ENCODE data around the gene EXOC3L1. TPM values are rescaled to one million over a fixed set of nuclear protein-coding genes. Genes with fewer than 3 reads are reported as not detected.
A peak's percentile ranks its signal among the peaks of the same experiment; 100 is the strongest.

EXOC3L1 gene
- total and polyA plus RNA-seq, 12 donors, result 1.8 to 8.8 (median 3.2) TPM

GRCh38 chr16:67201411-67202345, 11.7 kb upstream of the EXOC3L1 start:
- Histone ChIP-seq H3K36me3 (peaks cover 0 to 78% (median 18%) of the 10 kb centered on the region in 9 donors), H3K4me3 (no peak overlapping the region), H3K27me3 (no peaks in the 10 kb centered on the region), H3K4me1 (peaks cover 0 to 24% (median 11%) of the 10 kb centered on the region in 9 donors), H3K9me3 (no peaks in the 10 kb centered on the region), H3K27ac (no peak overlapping the region)
- no peak for TF ChIP-seq CTCF (IDR thresholded peaks at IDR 0.05)
- no peak for DNase-seq
- intact Hi-C loops (cut with DNase I), result no loop called here
- no peak for ATAC-seq
- WGBS, 2 donors, result 94% methylated on average over 40 of the region's 40 CpGs

DNA sequence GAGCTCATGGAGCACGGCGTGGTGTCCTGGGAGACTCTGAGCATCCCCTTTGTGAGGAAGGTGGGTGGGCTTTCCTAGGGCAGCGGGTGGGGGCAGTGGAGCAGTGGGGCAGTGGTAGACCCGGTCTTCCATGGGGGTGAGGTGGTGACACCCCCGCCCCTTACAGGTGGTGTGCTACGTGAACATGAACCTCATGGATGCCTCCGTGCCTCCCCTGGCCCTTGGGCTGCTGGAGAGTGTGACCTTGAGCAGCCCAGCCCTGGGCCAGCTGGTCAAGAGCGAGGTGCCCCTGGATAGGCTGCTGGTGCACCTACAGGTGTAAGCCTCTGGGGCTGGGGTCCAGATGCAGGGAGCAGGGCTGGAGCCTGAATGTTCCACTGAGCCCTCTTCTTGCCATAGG, 10.6 kb upstream of the EXOC3L1 start:
- no peak overlapping the region for H3K4me3 ChIP-seq
- no peaks in the 10 kb centered on the region for H3K9me3 ChIP-seq
- DNase-seq (no peak), ATAC-seq (no peak)
- H3K4me1 ChIP-seq, result peaks cover 0 to 28% (median 11%) of the 10 kb centered on the region in 9 donors
- no peaks in the 10 kb centered on the region for H3K27me3 ChIP-seq
- WGBS, 2 donors, result 87 to 94% methylated on average over 8 of the region's 8 CpGs
- intact Hi-C loops (cut with DNase I), result no loop called here
- peaks cover 3 to 87% (median 30%) of the 10 kb centered on the region in 9 donors for H3K36me3 ChIP-seq
- no peak overlapping the region for H3K27ac ChIP-seq
- no peak for TF ChIP-seq CTCF (IDR thresholded peaks at IDR 0.05)

DNA sequence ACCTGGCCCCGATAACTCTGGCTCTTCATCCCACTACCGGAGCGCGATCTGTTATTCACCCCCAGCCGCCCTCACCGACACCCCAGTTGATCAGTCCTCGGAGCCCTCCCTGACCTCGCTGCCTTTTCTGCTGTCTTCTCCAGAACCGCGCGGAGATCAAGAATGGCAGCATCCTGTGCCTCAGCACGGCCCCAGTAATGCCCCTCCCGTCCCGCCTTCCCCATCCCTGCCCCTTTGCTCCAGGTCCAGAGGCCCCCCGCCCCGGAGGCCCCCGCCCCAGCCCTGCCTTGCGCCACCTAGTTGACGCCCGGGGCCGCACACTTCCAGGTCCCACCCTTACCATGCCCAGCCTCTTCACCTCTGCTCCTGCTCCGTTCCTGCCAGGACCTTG, 9.9 kb upstream of the EXOC3L1 start:
- H3K36me3 ChIP-seq, result peaks cover 3 to 93% (median 37%) of the 10 kb centered on the region in 9 donors
- no peak overlapping the region for H3K4me3 ChIP-seq
- WGBS, 2 donors, result 43 to 50% methylated on average over 22 of the region's 22 CpGs
- peak in 1 of 9 donors; percentile 18 for TF ChIP-seq CTCF (IDR thresholded peaks at IDR 0.05)
- H3K27me3 ChIP-seq, result no peaks in the 10 kb centered on the region
- ATAC-seq (peak in 3 of 8 donors; percentile 4 to 15 (median 7)), DNase-seq (no peak)
- H3K9me3 ChIP-seq, result no peaks in the 10 kb centered on the region
- peaks cover 0 to 30% (median 11%) of the 10 kb centered on the region in 9 donors for H3K4me1 ChIP-seq
- intact Hi-C loops (cut with DNase I), result no loop called here
- no peak overlapping the region for H3K27ac ChIP-seq

- peak in 7 of 8 donors; percentile 5 to 21 (median 12) for ATAC-seq
- no peak within 1 kb of the TSS for H3K27ac ChIP-seq
Observed at GRCh38 chr16:67199011-67199807, 9.3 kb upstream of the EXOC3L1 start, which contains the start of gene ELMO3. Gene ELMO3, plus strand, starts transcription at chr16:67199131. Its CDS starts 196 bp downstream, at chr16:67199327.

More at GRCh38 chr16:67199011-67199807, 9.3 kb upstream of the EXOC3L1 start, which contains the start of gene ELMO3:
- Histone ChIP-seq H3K9me3 (no peaks in the 10 kb centered on the region), H3K4me1 (peaks cover 0 to 36% (median 11%) of the 10 kb centered on the region in 9 donors), H3K27me3 (no peaks in the 10 kb centered on the region), H3K4me3 (no peak within 1 kb of the TSS), H3K36me3 (peaks cover 3 to 97% (median 43%) of the 10 kb centered on the region in 9 donors)
- peak in 8 of 9 donors; percentile 14 to 48 (median 30) for TF ChIP-seq CTCF (IDR thresholded peaks at IDR 0.05)
- intact Hi-C loops (cut with DNase I), result no loop called here
- DNase-seq, result no peak
- 50 to 59% methylated on average over 58 to 61 of the region's 61 CpGs for WGBS, 2 donors

Measured in heart right ventricle (tissue), 16 donors.